ENCODE results near the gene SLC25A24.

SLC25A24 gene

DNA sequence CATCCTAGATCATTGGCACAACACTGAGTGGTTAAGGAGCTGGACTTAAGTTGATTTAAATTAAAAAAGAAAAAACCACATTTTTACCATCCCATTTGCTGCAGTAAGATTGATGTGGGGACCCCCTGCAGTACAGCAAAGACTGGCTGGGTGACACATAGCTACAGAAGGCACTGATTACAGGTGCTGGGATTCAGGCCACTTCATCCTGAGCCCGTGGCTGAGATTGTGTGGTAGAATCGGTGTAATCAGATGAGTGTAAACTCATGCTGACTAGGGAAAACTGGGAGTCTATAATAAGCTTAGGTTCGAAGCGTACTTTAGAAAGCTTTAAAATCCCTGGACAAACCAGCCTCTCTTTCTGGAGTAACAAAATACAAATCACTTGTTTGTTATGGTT is 70.1 kb downstream of the SLC25A24 start:
- no peak for ATAC-seq
- TF ChIP-seq BACH2 (CRISPR knock-in tag; IDR thresholded peaks at IDR 0.05; ENCODE audit: borderline replicate concordance) = no peak
- TF ChIP-seq ZNF70 (CRISPR knock-in tag; IDR thresholded peaks at IDR 0.05) = no peak
- TF ChIP-seq ZNF8 (CRISPR knock-in tag; IDR thresholded peaks at IDR 0.05) = no peak
- no peak for TF ChIP-seq ZFP30 (CRISPR knock-in tag; IDR thresholded peaks at IDR 0.05)
- no peak for TF ChIP-seq OSR1 (CRISPR knock-in tag; IDR thresholded peaks at IDR 0.05)
- no peak for TF ChIP-seq ESRRG (CRISPR knock-in tag; IDR thresholded peaks at IDR 0.05)
- no peak for TF ChIP-seq GLIS3 (CRISPR knock-in tag; IDR thresholded peaks at IDR 0.05)
- no peak for TF ChIP-seq ZFP3 (CRISPR knock-in tag; IDR thresholded peaks at IDR 0.05)
- no peak for TF ChIP-seq SNAI2 (CRISPR knock-in tag; IDR thresholded peaks at IDR 0.05)
- TF ChIP-seq, protein P1, sequence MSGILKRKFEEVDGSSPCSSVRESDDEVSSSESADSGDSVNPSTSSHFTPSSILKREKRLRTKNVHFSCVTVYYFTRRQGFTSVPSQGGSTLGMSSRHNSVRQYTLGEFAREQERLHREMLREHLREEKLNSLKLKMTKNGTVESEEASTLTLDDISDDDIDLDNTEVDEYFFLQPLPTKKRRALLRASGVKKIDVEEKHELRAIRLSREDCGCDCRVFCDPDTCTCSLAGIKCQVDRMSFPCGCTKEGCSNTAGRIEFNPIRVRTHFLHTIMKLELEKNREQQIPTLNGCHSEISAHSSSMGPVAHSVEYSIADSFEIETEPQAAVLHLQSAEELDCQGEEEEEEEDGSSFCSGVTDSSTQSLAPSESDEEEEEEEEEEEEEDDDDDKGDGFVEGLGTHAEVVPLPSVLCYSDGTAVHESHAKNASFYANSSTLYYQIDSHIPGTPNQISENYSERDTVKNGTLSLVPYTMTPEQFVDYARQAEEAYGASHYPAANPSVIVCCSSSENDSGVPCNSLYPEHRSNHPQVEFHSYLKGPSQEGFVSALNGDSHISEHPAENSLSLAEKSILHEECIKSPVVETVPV (CRISPR knock-in tag; IDR thresholded peaks at IDR 0.05) = no peak
- no peak for TF ChIP-seq CREB5 (CRISPR knock-in tag; IDR thresholded peaks at IDR 0.05; ENCODE audit: low read depth)
- no peak for TF ChIP-seq RARB (CRISPR knock-in tag; IDR thresholded peaks at IDR 0.05)
- no peak for TF ChIP-seq ARNTL (CRISPR knock-in tag; IDR thresholded peaks at IDR 0.05; ENCODE audit: borderline replicate concordance, low read depth)
- no peak for TF ChIP-seq CSDC2 (CRISPR knock-in tag; IDR thresholded peaks at IDR 0.05)

GRCh38 chr1:108125312-108126138 is 74.6 kb downstream of the SLC25A24 start:
- ATAC-seq = peak; percentile 98
- TF ChIP-seq PPARA (CRISPR knock-in tag; IDR thresholded peaks at IDR 0.05; ENCODE audit: borderline replicate concordance) = no peak
- TF ChIP-seq TOX (CRISPR knock-in tag; IDR thresholded peaks at IDR 0.05; ENCODE audit: borderline replicate concordance) = no peak
- TF ChIP-seq CSDC2 (CRISPR knock-in tag; IDR thresholded peaks at IDR 0.05) = no peak
- no peak for TF ChIP-seq TCF4 (CRISPR knock-in tag; IDR thresholded peaks at IDR 0.05; ENCODE audit: borderline replicate concordance)
- no peak for TF ChIP-seq BACH2 (CRISPR knock-in tag; IDR thresholded peaks at IDR 0.05; ENCODE audit: borderline replicate concordance)
- no peak for TF ChIP-seq ZFP30 (CRISPR knock-in tag; IDR thresholded peaks at IDR 0.05)
- TF ChIP-seq, protein P1 (CRISPR knock-in tag; IDR thresholded peaks at IDR 0.05) = no peak
- TF ChIP-seq, protein P2, sequence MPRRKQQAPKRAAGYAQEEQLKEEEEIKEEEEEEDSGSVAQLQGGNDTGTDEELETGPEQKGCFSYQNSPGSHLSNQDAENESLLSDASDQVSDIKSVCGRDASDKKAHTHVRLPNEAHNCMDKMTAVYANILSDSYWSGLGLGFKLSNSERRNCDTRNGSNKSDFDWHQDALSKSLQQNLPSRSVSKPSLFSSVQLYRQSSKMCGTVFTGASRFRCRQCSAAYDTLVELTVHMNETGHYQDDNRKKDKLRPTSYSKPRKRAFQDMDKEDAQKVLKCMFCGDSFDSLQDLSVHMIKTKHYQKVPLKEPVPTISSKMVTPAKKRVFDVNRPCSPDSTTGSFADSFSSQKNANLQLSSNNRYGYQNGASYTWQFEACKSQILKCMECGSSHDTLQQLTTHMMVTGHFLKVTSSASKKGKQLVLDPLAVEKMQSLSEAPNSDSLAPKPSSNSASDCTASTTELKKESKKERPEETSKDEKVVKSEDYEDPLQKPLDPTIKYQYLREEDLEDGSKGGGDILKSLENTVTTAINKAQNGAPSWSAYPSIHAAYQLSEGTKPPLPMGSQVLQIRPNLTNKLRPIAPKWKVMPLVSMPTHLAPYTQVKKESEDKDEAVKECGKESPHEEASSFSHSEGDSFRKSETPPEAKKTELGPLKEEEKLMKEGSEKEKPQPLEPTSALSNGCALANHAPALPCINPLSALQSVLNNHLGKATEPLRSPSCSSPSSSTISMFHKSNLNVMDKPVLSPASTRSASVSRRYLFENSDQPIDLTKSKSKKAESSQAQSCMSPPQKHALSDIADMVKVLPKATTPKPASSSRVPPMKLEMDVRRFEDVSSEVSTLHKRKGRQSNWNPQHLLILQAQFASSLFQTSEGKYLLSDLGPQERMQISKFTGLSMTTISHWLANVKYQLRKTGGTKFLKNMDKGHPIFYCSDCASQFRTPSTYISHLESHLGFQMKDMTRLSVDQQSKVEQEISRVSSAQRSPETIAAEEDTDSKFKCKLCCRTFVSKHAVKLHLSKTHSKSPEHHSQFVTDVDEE (CRISPR knock-in tag; IDR thresholded peaks at IDR 0.05) = no peak
- no peak for TF ChIP-seq PATZ1 (CRISPR knock-in tag; IDR thresholded peaks at IDR 0.05; ENCODE audit: borderline replicate concordance)
- TF ChIP-seq ESRRG (CRISPR knock-in tag; IDR thresholded peaks at IDR 0.05) = no peak

GRCh38 chr1:108124622-108125311 is 75.4 kb downstream of the SLC25A24 start:
- ATAC-seq = no peak
- no peak for TF ChIP-seq ZNF565 (CRISPR knock-in tag; conservative IDR thresholded peaks at IDR 0.05; ENCODE audit: low read depth)
- no peak for TF ChIP-seq PATZ1 (CRISPR knock-in tag; IDR thresholded peaks at IDR 0.05; ENCODE audit: borderline replicate concordance)
- TF ChIP-seq, protein P2 (CRISPR knock-in tag; IDR thresholded peaks at IDR 0.05) = no peak
- no peak for TF ChIP-seq PPARA (CRISPR knock-in tag; IDR thresholded peaks at IDR 0.05; ENCODE audit: borderline replicate concordance)
- no peak for TF ChIP-seq ZNF8 (CRISPR knock-in tag; IDR thresholded peaks at IDR 0.05)
- TF ChIP-seq ISL1 (CRISPR knock-in tag; IDR thresholded peaks at IDR 0.05) = no peak
- no peak for TF ChIP-seq TOX (CRISPR knock-in tag; IDR thresholded peaks at IDR 0.05; ENCODE audit: borderline replicate concordance)
- no peak for TF ChIP-seq ESRRG (CRISPR knock-in tag; IDR thresholded peaks at IDR 0.05)
- no peak for TF ChIP-seq ARNTL (CRISPR knock-in tag; IDR thresholded peaks at IDR 0.05; ENCODE audit: borderline replicate concordance, low read depth)
- no peak for TF ChIP-seq ZNF70 (CRISPR knock-in tag; IDR thresholded peaks at IDR 0.05)
- TF ChIP-seq GLIS3 (CRISPR knock-in tag; IDR thresholded peaks at IDR 0.05) = no peak
- no peak for TF ChIP-seq CSDC2 (CRISPR knock-in tag; IDR thresholded peaks at IDR 0.05)
